Liver (tissue), 9 donors: ENCODE results near the gene PAWR. TPM values are rescaled to one million over a fixed set of nuclear protein-coding genes. Genes with fewer than 3 reads are reported as not detected.

ENCODE experiments used
- DNase-seq: peaks from one replicate; pipeline ENCODE4 v3.0.0-alpha.2; 2017; ENCODE audit warnings: low spot score
- H3K27ac ChIP-seq, 2 donors: one replicate each; pipeline ENCODE4 v1.7.0; 2013; ENCODE audit warnings: inconsistent platforms in 2 of 2, low read length in 2 of 2, control low read depth in 1 of 2, low read depth in 1 of 2, mild to moderate bottlenecking in 1 of 2
- H3K27me3 ChIP-seq, 4 donors: one replicate each; pipeline versions ENCODE4 v1.6.1 to v1.7.0; 2013; ENCODE audit warnings: low read length in 3 of 4, inconsistent platforms in 1 of 4, mild to moderate bottlenecking in 1 of 4, moderate library complexity in 1 of 4; ENCODE audit not compliant: control insufficient read depth in 4 of 4, insufficient read depth in 4 of 4
- H3K36me3 ChIP-seq, 4 donors: one replicate each; pipeline versions ENCODE4 v1.6.1 to v1.7.0; 2013; ENCODE audit warnings: low read length in 3 of 4, mild to moderate bottlenecking in 3 of 4, low read depth in 1 of 4, moderate library complexity in 1 of 4; ENCODE audit not compliant: control insufficient read depth in 4 of 4, insufficient read depth in 3 of 4
- H3K4me1 ChIP-seq, 4 donors: one replicate each; pipeline versions ENCODE4 v1.6.1 to v1.7.0; 2013; ENCODE audit warnings: low read length in 3 of 4, mild to moderate bottlenecking in 3 of 4, moderate library complexity in 1 of 4; ENCODE audit not compliant: control insufficient read depth in 4 of 4, insufficient read depth in 4 of 4
- H3K4me3 ChIP-seq, 3 donors: one replicate each; pipeline versions ENCODE4 v1.6.1 to v1.7.0; 2013; ENCODE audit warnings: low read length in 3 of 3, control low read depth in 1 of 3, low read depth in 1 of 3, mild to moderate bottlenecking in 1 of 3
- H3K9ac ChIP-seq, 2 donors: one replicate each; pipeline ENCODE4 v1.7.0; 2013; ENCODE audit warnings: low read length in 2 of 2, mild to moderate bottlenecking in 2 of 2, moderate library complexity in 2 of 2, control low read depth in 1 of 2, low read depth in 1 of 2
- H3K9me3 ChIP-seq, 4 donors: one replicate each; pipeline versions ENCODE4 v1.6.1 to v1.7.0; 2013; ENCODE audit warnings: low read length in 3 of 4; ENCODE audit not compliant: control insufficient read depth in 4 of 4
- ATF3 ChIP-seq: IDR thresholded peaks from 2 replicates; pipeline ENCODE4 v1.6.1; 2016; ENCODE audit warnings: antibody characterized with exemption
- CTCF ChIP-seq: fragments of 150-350 bp; IDR thresholded peaks from 2 replicates; pipeline ENCODE4 v1.5.1; 2017; ENCODE audit warnings: improper control_type of control experiment, low read depth, low read length; ENCODE audit not compliant: missing input control
- EGR1 ChIP-seq, 2 donors: IDR thresholded peaks; 2 replicates each; pipeline ENCODE4 v1.6.1; 2016 to 2018; ENCODE audit warnings: antibody characterized with exemption in 2 of 2, low read depth in 2 of 2
- FOXA1 ChIP-seq: IDR thresholded peaks from 2 replicates; pipeline ENCODE4 v1.6.1; 2016; ENCODE audit warnings: antibody characterized with exemption
- FOXA2 ChIP-seq: IDR thresholded peaks from 2 replicates; pipeline ENCODE4 v1.6.1; 2016; ENCODE audit warnings: antibody characterized with exemption
- HNF4A ChIP-seq, 2 donors: conservative IDR thresholded peaks; 2 replicates each; pipeline ENCODE4 v1.6.1; 2016; ENCODE audit warnings: antibody characterized with exemption in 2 of 2, mild to moderate bottlenecking in 2 of 2
- HNF4G ChIP-seq: IDR thresholded peaks from 2 replicates; pipeline ENCODE4 v1.6.1; 2016; ENCODE audit warnings: antibody characterized with exemption
- JUND ChIP-seq, 2 donors: IDR thresholded peaks; 2 replicates each; pipeline ENCODE4 v1.6.1; 2016; ENCODE audit warnings: antibody characterized with exemption in 2 of 2
- MAX ChIP-seq: IDR thresholded peaks from 2 replicates; pipeline ENCODE4 v1.6.1; 2016; ENCODE audit warnings: antibody characterized with exemption
- NR2F2 ChIP-seq: IDR thresholded peaks from 2 replicates; pipeline ENCODE4 v1.6.1; 2016; ENCODE audit warnings: antibody characterized with exemption
- RAD21 ChIP-seq, 2 donors: IDR thresholded peaks; 2 replicates each; pipeline ENCODE4 v1.6.1; 2016; ENCODE audit warnings: antibody characterized with exemption in 2 of 2, mild to moderate bottlenecking in 2 of 2
- REST ChIP-seq: IDR thresholded peaks from 2 replicates; pipeline ENCODE4 v1.6.1; 2016; ENCODE audit warnings: antibody characterized with exemption, mild to moderate bottlenecking
- RXRA ChIP-seq, 2 donors: IDR thresholded peaks; 2 replicates each; pipeline ENCODE4 v1.6.1; 2017 to 2018; ENCODE audit warnings: antibody characterized with exemption in 2 of 2, mild to moderate bottlenecking in 1 of 2
- SP1 ChIP-seq: IDR thresholded peaks from 2 replicates; pipeline ENCODE4 v1.6.1; 2018; ENCODE audit warnings: antibody characterized with exemption, mild to moderate bottlenecking
- TAF1 ChIP-seq: conservative IDR thresholded peaks from 2 replicates; pipeline ENCODE4 v1.6.1; 2016; ENCODE audit warnings: antibody characterized with exemption, mild to moderate bottlenecking
- YY1 ChIP-seq: IDR thresholded peaks from 2 replicates; pipeline ENCODE4 v1.6.1; 2016; ENCODE audit warnings: antibody characterized with exemption, mild to moderate bottlenecking
- ZBTB33 ChIP-seq: IDR thresholded peaks from 2 replicates; pipeline ENCODE4 v1.6.1; 2016; ENCODE audit warnings: antibody characterized with exemption
- WGBS: extraction: QIAGEN DNeasy Blood & Tissue Kit; methylation state at CpG from one replicate; pipeline ENCODE4 v1.1.7; 2013; 5-methylcytosine and 5-hydroxymethylcytosine counted together
- polyA plus RNA-seq, 2 donors: library from polyadenylated mRNA; stranded (reverse) in 1 of 2; unstranded in 1 of 2; fragments of 200-250 nt in 1 of 2; fragments of >200 nt in 1 of 2; fragmentation: Nextera tagmentation in 1 of 2; extraction: Ambion mirVana in 1 of 2; gene quantifications; one replicate each; pipeline versions ENCODE4 v1.2.1 to v1.2.3, GENCODE V29; 2013 to 2015
- total RNA-seq, 2 donors: library from RNA; depleted of rRNA; stranded (reverse); fragments of >200 nt; gene quantifications; one replicate each; pipeline ENCODE4 v1.2.3, GENCODE V29; 2014
- donor health status: healthy.
- donor health status: healthy.
- donor health status: healthy.
- donor health status: healthy.
- donor health status: healthy.

Gene PAWR
- total and polyA plus RNA-seq, 4 donors: 6.1 to 24.1 (median 9.9) TPM

- TF ChIP-seq MAX (no peak), FOXA2 (no peak), NR2F2 (no peak), RXRA (IDR thresholded peaks at IDR 0.05) (no peak), RAD21 (IDR thresholded peaks at IDR 0.05) (no peak), REST (no peak), JUND (IDR thresholded peaks at IDR 0.05) (no peak), ZBTB33 (no peak), TAF1 (no peak), ATF3 (no peak), CTCF (no peak), YY1 (no peak), HNF4G (no peak), SP1 (no peak), FOXA1 (no peak)
- Histone ChIP-seq H3K36me3 (no peaks in the 10 kb centered on the region), H3K9me3 (no peaks in the 10 kb centered on the region), H3K9ac (no peak overlapping the region), H3K27ac (no peak overlapping the region), H3K4me1 (no peaks in the 10 kb centered on the region), H3K4me3 (no peak overlapping the region), H3K27me3 (no peaks in the 10 kb centered on the region)
- no peak for DNase-seq
- WGBS: 95% methylated on average over 1 of the region's 1 CpG
These were observed 28.5 kb downstream of the PAWR start for GRCh38 chr12:79662046-79662811.

- no peak overlapping the region for H3K9ac ChIP-seq
- H3K9me3 ChIP-seq: no peaks in the 10 kb centered on the region
- H3K36me3 ChIP-seq: no peaks in the 10 kb centered on the region
- DNase-seq: no peak
- TF ChIP-seq ZBTB33: no peak
- TF ChIP-seq HNF4A (conservative IDR thresholded peaks at IDR 0.05): no peak
- no peak for TF ChIP-seq RAD21 (IDR thresholded peaks at IDR 0.05)
- no peak for TF ChIP-seq SP1
- TF ChIP-seq FOXA1: no peak
- no peak for TF ChIP-seq EGR1 (IDR thresholded peaks at IDR 0.05; ENCODE audit: low read depth in 2 of 2)
- no peak for TF ChIP-seq ATF3
- no peak for TF ChIP-seq TAF1
- TF ChIP-seq MAX: no peak
- no peak for TF ChIP-seq CTCF
- no peaks in the 10 kb centered on the region for H3K27me3 ChIP-seq
- no peaks in the 10 kb centered on the region for H3K4me1 ChIP-seq
- H3K4me3 ChIP-seq: no peak overlapping the region
- no peak overlapping the region for H3K27ac ChIP-seq
These were observed 29.1 kb downstream of the PAWR start for GRCh38 chr12:79661629-79662028.
